SJCRH30 (cell line): ENCODE measurements around the gene ADAMTS18. TPM values are rescaled to one million over a fixed set of nuclear protein-coding genes. Genes with fewer than 3 reads are reported as not detected.

Source experiments
- DNase-seq, 2 experiments: peaks; one replicate each; pipeline ENCODE4 v3.0.0-alpha.2; 2015 to 2020
- H3K27ac ChIP-seq: fragments of 250-450 bp; sonication (Bioruptor Pico); 2 replicates; pipeline ENCODE4 v1.5.1; 2020; ENCODE audit warnings: mild to moderate bottlenecking, moderate library complexity
- H3K27me3 ChIP-seq: fragments of 250-450 bp; sonication (Bioruptor Pico); 2 replicates; pipeline ENCODE4 v1.5.1; 2020; ENCODE audit warnings: mild to moderate bottlenecking, moderate library complexity
- H3K36me3 ChIP-seq: fragments of 250-450 bp; sonication (Bioruptor Pico); 2 replicates; pipeline ENCODE4 v1.5.1; 2020; ENCODE audit warnings: mild to moderate bottlenecking, moderate library complexity
- H3K4me1 ChIP-seq: fragments of 250-450 bp; sonication (Bioruptor Pico); 2 replicates; pipeline ENCODE4 v1.5.1; 2020; ENCODE audit warnings: mild to moderate bottlenecking, moderate library complexity
- H3K4me3 ChIP-seq: fragments of 250-450 bp; sonication (Bioruptor Pico); 2 replicates; pipeline ENCODE4 v1.5.1; 2020; ENCODE audit warnings: mild to moderate bottlenecking, moderate library complexity
- H3K9me3 ChIP-seq: fragments of 250-450 bp; sonication (Bioruptor Pico); replicated peaks from 2 replicates; pipeline ENCODE4 v1.5.1; 2020; ENCODE audit warnings: mild to moderate bottlenecking, moderate library complexity
- total RNA-seq: library from RNA; depleted of rRNA; stranded (reverse); fragments of >200 nt; shearing (Covaris generic); gene quantifications from 2 replicates; pipeline ENCODE4 v1.2.3, GENCODE V29; 2014

ADAMTS18 gene
- total RNA-seq, 1 experiment from 2014 or later, result 0.16 TPM

DNA sequence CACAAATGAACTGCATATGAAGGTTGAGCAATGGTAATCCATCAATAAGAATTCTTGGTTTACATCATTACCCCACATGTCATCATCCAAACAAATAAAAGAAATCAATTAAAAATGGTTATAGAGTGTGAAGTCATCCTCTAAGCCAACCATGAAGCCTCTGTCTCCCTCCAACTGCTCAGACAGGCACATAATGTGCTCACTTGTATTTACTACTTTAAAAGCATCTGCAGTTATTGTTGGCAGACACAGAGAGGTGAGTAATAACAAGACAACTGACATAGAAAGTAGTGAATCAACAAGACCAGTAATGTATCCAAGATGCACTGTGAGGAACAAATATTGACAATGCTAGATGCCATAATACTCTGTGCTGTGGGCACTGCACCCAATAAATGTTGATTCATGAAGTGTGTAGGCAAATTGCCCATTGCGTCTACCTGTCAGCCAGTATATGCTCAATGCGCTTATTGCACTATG is 20.0 kb downstream of the ADAMTS18 start:
- Histone ChIP-seq H3K4me1 (no peaks in the 10 kb centered on the region), H3K27me3 (no peaks in the 10 kb centered on the region), H3K27ac (no peak overlapping the region), H3K9me3 (no peaks in the 10 kb centered on the region), H3K36me3 (no peaks in the 10 kb centered on the region), H3K4me3 (no peak overlapping the region)
- DNase-seq, result no peak

DNA sequence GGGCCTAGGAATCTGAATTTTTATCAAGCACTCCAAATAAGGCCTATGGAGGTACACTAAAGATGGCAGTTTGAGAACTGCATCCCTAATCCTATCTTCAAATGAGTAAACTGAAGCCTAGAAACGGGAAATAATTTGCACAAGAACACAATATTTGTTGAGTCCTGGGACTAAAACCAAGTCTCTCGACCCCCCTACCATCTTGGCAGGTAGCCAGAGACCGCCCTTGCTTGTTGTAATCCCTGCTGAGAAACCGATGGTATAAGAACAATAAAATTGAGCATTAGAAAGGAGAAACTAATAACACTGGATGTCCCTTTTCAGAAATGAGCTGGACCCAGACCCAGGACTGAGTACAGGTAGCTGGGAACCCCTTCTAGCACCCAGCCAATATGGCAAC is 24.4 kb downstream of the ADAMTS18 start:
- no peaks in the 10 kb centered on the region for H3K27me3 ChIP-seq
- H3K27ac ChIP-seq, result no peak overlapping the region
- no peak for DNase-seq

DNA sequence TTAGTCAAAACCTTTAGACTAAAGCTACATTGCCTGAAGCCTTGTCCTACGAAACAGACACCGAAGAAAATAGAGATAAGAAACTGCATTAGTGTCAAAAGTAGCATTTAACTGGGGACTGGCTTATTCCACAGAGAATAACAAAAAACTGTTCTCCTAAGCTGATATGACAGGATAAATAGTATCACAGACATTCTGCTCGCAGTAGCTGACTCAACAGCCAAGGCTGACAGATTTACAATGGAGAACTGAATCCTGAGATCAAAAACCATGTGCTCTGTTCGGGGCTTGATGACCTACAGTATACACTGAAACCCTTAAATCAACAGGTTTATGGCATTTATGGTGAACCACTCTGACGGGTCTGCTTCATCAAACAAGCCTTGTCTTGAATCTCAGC is 25.5 kb downstream of the ADAMTS18 start:
- H3K36me3 ChIP-seq, result no peaks in the 10 kb centered on the region
- no peaks in the 10 kb centered on the region for H3K27me3 ChIP-seq
- no peak overlapping the region for H3K27ac ChIP-seq
- no peak for DNase-seq
- no peak overlapping the region for H3K4me3 ChIP-seq
- H3K9me3 ChIP-seq, result no peaks in the 10 kb centered on the region
- no peaks in the 10 kb centered on the region for H3K4me1 ChIP-seq

More for the DNA sequence above, 24.4 kb downstream of the ADAMTS18 start:
- Histone ChIP-seq H3K36me3 (no peaks in the 10 kb centered on the region), H3K4me1 (no peaks in the 10 kb centered on the region), H3K4me3 (no peak overlapping the region), H3K9me3 (no peaks in the 10 kb centered on the region)

DNA sequence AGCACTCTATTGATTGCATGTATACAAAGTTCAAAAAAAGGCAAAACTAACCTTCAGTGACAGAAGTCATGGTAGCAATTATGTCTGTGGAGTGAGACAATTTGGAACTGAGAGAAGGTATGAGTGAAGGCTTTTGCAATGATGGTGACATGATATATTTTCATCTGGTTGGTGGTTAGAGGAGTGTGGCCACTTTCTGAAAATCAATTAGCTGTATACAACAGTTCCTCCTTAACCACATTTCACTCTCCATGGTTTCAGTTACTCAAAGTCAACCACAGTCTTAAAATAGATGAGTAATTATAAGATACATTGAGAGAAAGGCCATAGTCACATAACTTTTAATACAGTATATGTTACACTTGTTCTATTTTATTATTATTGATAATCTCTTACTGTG is 26.2 kb downstream of the ADAMTS18 start:
- no peak for DNase-seq
- Histone ChIP-seq H3K9me3 (no peaks in the 10 kb centered on the region), H3K36me3 (no peaks in the 10 kb centered on the region), H3K4me3 (no peak overlapping the region), H3K27ac (no peak overlapping the region), H3K27me3 (no peaks in the 10 kb centered on the region), H3K4me1 (no peaks in the 10 kb centered on the region)

DNA sequence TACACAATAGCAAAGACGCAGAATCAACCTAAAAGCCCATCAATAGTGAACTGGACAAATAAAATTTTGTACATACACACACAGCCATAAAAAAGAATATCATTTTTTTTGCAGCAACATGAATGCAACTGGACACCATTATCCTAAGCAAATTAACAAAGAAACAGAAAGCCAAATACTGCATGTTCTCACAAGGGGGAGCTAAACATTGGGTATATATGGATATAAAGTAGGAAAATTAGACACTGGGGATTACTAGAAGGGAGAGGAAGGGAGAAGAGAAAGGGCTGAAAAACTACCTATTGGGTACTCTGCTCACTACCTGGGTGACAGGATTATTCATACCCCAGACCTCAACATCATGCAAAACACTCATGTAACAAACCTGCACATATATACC is 28.2 kb downstream of the ADAMTS18 start:
- no peak overlapping the region for H3K27ac ChIP-seq
- no peak for DNase-seq
- H3K4me1 ChIP-seq, result no peaks in the 10 kb centered on the region
- no peak overlapping the region for H3K4me3 ChIP-seq
- H3K9me3 ChIP-seq, result no peaks in the 10 kb centered on the region
- no peaks in the 10 kb centered on the region for H3K36me3 ChIP-seq
- H3K27me3 ChIP-seq, result no peaks in the 10 kb centered on the region

DNA sequence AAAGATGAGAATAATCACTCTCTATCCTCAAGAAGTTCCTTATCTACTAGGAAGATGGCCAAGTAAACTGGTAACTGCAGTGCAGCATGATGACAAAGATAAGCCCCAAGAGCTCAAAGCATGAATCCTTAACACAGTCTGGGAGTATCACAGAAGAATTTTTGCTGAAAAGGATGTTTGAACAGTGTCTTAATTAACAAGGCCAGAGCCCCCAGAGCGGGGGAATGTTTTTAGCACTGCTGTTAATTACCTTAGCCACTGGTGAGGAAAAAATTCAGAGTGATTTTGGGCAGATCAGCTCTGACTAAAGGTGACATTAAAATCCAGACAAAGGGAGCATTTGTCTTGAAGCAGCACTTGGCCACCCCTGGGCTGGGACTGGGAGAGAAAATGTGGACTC is 30.1 kb downstream of the ADAMTS18 start:
- no peaks in the 10 kb centered on the region for H3K4me1 ChIP-seq
- H3K27me3 ChIP-seq, result no peaks in the 10 kb centered on the region
- H3K9me3 ChIP-seq, result no peaks in the 10 kb centered on the region
- H3K27ac ChIP-seq, result no peak overlapping the region
- H3K36me3 ChIP-seq, result no peaks in the 10 kb centered on the region
- no peak for DNase-seq
- H3K4me3 ChIP-seq, result no peak overlapping the region

DNA sequence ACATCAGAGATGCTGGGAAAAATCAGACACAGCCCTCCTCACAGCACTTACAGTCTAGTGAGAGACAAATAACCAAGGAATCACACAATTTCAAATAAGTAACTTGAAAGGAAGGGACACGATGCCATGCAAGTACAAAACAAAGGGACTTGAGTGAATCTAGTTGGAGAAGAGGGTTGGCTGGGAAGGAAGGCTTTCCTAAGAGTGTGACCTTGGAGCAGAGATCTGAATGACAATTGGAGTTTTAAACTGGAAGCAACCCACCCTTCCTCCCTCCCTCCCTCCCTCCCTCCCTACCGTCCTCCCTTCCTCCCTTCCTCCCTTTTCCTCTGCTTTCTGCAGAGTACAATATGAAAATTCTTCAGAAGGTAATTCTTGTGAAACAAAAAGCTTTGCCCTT is 31.1 kb downstream of the ADAMTS18 start:
- Histone ChIP-seq H3K36me3 (no peaks in the 10 kb centered on the region), H3K9me3 (no peaks in the 10 kb centered on the region), H3K4me1 (no peaks in the 10 kb centered on the region), H3K4me3 (no peak overlapping the region), H3K27ac (no peak overlapping the region), H3K27me3 (no peaks in the 10 kb centered on the region)
- DNase-seq, result no peak

DNA sequence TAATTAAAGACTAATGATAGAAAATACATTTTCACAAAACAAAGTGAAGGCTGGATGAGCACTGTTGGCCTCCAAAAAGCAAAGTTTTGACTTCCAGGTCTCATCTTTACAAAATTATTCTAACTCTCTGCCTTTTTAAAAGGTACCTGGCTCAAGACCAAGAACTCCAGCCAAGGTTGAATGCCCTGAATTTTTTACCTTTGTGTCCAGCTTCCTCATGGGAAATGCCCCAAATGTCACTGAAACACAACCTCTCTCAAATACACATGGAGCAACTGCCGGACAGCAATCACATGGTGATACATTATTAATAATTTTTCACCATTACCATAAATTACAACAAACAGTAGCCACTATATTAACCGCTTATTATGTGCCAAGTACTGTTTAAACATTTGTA is 32.2 kb downstream of the ADAMTS18 start:
- Histone ChIP-seq H3K9me3 (no peaks in the 10 kb centered on the region), H3K27ac (no peak overlapping the region), H3K4me3 (no peak overlapping the region), H3K27me3 (no peaks in the 10 kb centered on the region), H3K36me3 (no peaks in the 10 kb centered on the region), H3K4me1 (no peaks in the 10 kb centered on the region)
- DNase-seq, result no peak

DNA sequence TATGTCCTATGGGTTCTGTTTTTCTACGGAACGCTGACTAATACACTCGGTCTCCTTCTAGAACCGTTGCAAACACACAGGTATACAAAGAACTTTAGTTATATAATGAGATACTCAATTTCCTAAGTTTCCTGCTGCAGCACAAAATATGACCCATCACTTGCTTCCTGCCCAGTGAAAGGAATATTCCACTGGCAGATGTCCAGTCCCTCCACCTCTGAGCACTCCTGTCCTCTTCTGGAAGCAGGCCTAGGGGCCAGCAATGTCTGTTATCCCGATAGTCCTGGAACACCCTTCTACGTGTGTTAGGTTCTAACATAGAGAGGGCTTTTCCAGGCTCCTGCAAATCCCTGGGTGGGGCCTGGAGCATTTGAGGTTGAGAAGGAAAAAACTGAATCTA is 32.7 kb downstream of the ADAMTS18 start:
- Histone ChIP-seq H3K9me3 (no peaks in the 10 kb centered on the region), H3K4me1 (no peaks in the 10 kb centered on the region), H3K36me3 (no peaks in the 10 kb centered on the region), H3K4me3 (no peak overlapping the region), H3K27me3 (no peaks in the 10 kb centered on the region), H3K27ac (no peak overlapping the region)
- DNase-seq, result no peak

DNA sequence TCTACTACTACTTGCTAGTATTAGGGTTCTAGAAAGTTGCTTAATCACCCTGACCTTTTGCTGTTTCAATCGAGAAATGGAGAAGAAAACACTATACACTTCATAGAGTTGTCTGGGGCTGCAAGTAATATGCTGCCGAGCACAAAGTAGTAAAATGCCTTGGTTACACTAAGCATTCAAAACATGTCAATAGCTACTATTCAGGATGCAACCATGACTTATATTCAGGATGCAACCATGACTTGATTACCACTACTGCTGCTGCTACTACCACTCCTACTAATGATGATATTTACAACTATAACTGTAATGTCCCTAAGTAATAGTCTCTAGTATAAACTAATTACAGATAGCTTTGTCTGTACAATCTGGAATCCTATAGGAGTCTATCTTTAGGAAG is 35.3 kb downstream of the ADAMTS18 start:
- no peak for DNase-seq
- Histone ChIP-seq H3K9me3 (no peaks in the 10 kb centered on the region), H3K36me3 (no peaks in the 10 kb centered on the region), H3K27me3 (no peaks in the 10 kb centered on the region), H3K27ac (no peak overlapping the region), H3K4me3 (no peak overlapping the region), H3K4me1 (no peaks in the 10 kb centered on the region)

DNA sequence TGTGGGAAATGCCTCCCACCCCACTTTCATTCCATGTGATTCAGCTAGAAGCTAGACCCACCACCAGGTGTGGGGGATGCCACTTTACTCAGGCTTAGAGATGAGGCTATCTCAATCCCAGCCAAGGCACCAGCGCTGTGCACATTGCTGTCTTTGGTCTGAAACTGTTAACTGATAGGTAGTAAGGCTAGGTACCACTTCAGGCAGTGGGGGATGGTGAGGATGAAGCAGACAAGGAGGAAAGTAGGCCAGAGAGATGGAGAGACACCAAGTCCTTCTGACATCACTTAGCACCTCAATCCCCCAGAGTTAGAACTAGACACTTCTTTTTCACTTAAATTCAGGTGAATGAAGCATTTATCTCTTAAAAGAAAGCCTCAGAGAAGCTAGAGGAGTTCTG is 35.8 kb downstream of the ADAMTS18 start:
- no peaks in the 10 kb centered on the region for H3K36me3 ChIP-seq
- no peaks in the 10 kb centered on the region for H3K4me1 ChIP-seq
- no peak for DNase-seq
- H3K4me3 ChIP-seq, result no peak overlapping the region
- H3K27me3 ChIP-seq, result no peaks in the 10 kb centered on the region
- no peak overlapping the region for H3K27ac ChIP-seq
- no peaks in the 10 kb centered on the region for H3K9me3 ChIP-seq

DNA sequence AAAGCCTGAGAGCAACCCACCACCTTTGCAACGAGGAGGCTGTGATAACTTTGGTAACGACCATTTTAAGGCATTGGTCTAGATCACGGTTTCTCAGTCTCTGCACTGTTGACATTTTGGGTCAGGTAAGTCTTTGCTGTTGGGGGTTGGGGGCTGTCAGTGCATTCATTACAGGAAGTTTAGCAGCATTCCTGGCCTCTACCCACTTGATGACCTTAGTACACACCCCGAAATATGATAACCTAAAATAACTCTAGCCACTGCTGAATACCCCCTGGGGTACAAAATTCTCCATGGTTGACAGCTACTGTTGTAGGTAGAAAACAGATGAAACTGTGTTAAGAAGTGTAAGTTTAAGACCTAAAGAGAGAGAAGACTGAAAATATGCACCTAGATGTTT is 36.3 kb downstream of the ADAMTS18 start:
- H3K4me3 ChIP-seq, result no peak overlapping the region
- H3K36me3 ChIP-seq, result no peaks in the 10 kb centered on the region
- no peak overlapping the region for H3K27ac ChIP-seq
- no peaks in the 10 kb centered on the region for H3K27me3 ChIP-seq
- no peaks in the 10 kb centered on the region for H3K9me3 ChIP-seq
- H3K4me1 ChIP-seq, result no peaks in the 10 kb centered on the region
- no peak for DNase-seq

DNA sequence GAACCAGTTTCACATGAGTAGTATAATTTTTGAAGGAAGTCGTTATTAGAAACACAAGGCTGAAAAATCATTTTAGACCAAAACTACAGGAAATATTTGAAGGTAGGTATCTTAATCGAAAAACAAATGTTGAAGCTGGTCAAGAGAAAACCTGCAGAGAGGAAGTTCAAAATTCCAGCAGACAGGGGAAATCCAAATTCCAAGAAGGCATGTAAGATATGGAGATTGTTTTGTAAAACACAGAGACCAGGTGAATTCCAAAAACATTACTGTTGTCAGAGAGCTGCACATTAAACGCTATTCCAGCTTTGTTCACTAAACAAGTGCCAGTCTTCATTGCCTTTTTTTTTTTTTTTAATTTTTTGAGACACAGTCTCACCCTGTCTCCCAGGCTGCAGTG is 38.4 kb downstream of the ADAMTS18 start:
- H3K4me1 ChIP-seq, result no peaks in the 10 kb centered on the region
- no peak for DNase-seq
- no peaks in the 10 kb centered on the region for H3K36me3 ChIP-seq
- H3K4me3 ChIP-seq, result no peak overlapping the region
- no peaks in the 10 kb centered on the region for H3K27me3 ChIP-seq
- no peak overlapping the region for H3K27ac ChIP-seq
- H3K9me3 ChIP-seq, result no peaks in the 10 kb centered on the region

DNA sequence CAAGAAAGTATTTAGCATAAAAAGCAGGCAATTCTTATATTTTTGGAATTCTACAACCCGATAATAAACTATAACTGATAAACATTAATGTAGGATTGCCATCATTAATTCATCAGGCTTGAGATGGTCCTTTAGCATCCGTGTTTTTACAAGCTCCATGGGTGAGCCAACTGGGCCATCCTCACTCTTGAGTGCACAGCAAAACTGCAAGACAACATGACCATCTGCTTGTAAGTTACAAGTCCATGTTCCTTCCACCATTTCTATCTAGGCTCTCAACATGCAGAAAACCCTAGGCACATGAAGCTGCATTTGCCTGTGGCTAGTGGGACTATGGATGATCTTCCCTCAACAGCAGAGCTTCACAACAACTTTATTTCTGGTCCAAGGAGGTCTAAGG is 40.1 kb downstream of the ADAMTS18 start:
- H3K4me3 ChIP-seq, result no peak overlapping the region
- H3K36me3 ChIP-seq, result no peaks in the 10 kb centered on the region
- no peaks in the 10 kb centered on the region for H3K27me3 ChIP-seq
- H3K4me1 ChIP-seq, result no peaks in the 10 kb centered on the region
- H3K27ac ChIP-seq, result no peak overlapping the region
- no peaks in the 10 kb centered on the region for H3K9me3 ChIP-seq
- no peak for DNase-seq

DNA sequence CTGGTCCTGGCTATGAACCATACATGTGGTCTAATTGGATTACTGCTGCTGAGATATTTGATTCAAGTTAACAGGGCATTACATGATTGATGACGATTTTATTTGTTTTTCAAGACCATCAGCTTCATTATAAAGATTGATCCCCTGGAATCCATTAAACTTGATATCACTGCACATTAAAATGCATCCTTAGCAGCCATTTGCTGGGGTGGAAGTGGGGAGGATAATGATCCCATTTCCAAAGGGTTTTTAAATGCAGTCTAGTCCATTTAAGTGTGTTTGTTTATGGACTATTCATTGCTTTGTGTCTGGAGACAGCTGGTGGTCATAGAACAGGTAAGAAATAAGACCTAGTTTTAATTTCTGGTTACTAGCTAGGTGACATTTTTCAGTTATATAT is 40.9 kb downstream of the ADAMTS18 start:
- H3K36me3 ChIP-seq, result no peaks in the 10 kb centered on the region
- no peak overlapping the region for H3K27ac ChIP-seq
- no peaks in the 10 kb centered on the region for H3K4me1 ChIP-seq
- no peaks in the 10 kb centered on the region for H3K9me3 ChIP-seq
- H3K27me3 ChIP-seq, result no peaks in the 10 kb centered on the region
- no peak overlapping the region for H3K4me3 ChIP-seq
- DNase-seq, result no peak

DNA sequence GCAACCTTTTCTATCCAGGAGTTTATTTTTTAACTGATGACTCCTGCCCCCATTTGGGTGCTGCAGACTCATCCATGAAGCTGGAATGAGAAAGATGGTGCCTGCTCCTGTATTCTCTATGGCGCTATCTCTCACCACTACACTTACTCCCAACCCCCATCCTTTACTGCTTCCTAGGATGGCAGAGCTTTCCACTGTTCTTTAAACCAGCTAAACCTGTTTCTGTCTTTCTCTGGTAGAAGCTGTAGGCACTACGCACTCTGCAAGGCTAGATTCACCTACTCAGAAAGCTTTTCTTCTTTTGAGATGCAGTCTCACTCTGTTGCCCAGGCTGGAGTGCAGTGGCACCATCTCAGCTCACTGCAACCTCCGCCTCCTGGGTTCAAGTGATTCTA is 47.0 kb downstream of the ADAMTS18 start:
- Histone ChIP-seq H3K9me3 (no peaks in the 10 kb centered on the region), H3K36me3 (no peaks in the 10 kb centered on the region), H3K4me1 (no peaks in the 10 kb centered on the region)

More for the DNA sequence above, 47.0 kb downstream of the ADAMTS18 start:
- Histone ChIP-seq H3K27me3 (no peaks in the 10 kb centered on the region), H3K27ac (no peak overlapping the region), H3K4me3 (no peak overlapping the region)
- no peak for DNase-seq
